GM19324 (cell line): ENCODE data around the gene CDK6.
A peak's percentile ranks its signal among the peaks of the same experiment; 100 is the strongest.
"Not testable (repeated sequence)": the region's sequence is repeated elsewhere in the genome, so short reads cannot be mapped to it uniquely, and the experiment has no call there.

Experiments used
- ATAC-seq: cut with Tn5 transposase; IDR thresholded peaks from one replicate; pipeline ENCODE4 v1.9.1; 2021; ENCODE audit warnings: mild to moderate bottlenecking, moderate library complexity; ENCODE audit not compliant: unreplicated experiment, low FRiP score

CDK6 gene

DNA sequence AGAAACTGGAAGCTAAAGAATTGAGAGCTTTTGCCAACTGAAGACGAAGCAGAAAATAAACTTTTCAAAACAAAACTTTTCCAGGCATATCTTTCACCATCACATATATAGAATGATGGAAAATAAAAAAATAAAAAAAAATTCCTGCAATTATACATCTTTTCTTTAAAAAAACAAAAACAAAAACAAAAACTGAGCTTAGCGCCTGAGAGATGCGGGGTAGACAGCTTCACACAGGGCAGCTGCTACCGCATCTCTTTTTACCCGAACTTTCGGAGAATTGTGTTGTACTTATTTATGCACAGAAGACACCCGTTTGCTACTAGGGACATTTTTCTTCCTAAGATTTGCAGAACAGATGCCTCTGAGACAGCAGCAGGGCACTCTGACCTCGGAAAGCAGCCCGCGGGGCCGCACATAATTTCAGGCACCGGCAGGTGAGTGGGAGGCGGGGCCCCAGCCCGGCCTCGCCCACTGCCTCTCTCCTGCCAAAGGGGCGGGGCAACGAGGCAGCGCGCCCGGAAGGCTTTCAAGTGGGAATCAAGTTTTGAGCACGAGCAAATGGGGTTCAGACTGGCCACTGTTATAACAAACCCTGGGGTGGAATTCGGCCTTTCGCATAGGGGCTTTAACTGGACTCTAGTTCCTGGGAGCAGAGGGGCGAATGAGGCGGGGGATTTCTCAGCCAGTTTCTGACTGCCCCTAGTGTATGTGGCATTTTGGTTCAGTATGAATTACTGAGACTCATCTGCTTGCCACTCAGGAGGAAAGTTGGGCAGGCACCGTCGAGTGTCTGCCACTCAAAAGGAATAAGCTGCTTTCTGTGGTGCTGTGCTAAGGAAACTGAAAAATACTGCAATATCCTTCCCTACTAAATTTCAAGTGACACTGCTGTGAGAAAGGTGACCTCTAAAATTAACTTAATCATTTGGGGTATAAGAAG is 227.7 kb downstream of the CDK6 start:
- ATAC-seq, result no peak

DNA sequence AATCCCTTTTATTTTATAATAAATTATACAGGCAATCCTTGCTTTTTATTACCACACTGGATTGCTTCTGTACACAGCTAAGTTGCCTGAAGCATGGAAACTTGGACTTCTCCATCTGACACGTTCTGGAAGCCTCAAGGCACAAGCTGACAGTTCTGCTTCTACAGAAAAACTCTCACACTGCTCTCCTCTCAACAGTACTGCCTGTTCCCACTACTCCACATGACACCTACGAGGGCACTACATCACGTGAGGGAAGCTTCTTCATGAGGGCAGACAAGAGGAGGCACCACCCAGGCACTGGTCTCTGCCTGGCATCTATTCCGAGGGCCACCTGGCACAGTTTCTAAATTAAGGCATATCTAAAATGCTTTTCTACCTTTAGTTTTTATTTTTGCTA is 229.4 kb downstream of the CDK6 start:
- ATAC-seq, result no peak

DNA sequence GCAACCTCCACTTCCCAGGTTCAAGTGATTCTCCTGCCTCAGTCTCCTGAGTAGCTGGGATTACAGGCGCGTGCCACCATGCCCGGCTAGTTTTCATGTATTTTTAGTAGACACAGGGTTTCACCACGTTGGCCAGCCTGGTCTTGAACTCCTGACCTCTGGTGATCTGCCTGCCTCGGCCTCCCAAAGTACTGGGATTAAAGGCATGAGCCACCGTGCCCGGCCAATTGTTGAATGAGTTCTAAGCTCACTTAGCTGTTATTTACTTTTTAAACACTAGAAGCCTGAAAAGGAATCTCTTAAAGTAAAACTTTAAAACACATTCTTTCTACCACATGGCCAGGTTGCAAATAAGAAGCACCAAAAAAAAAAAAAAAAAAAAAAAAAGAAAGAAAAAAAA is 231.9 kb downstream of the CDK6 start:
- not testable (repeated sequence) for ATAC-seq

DNA sequence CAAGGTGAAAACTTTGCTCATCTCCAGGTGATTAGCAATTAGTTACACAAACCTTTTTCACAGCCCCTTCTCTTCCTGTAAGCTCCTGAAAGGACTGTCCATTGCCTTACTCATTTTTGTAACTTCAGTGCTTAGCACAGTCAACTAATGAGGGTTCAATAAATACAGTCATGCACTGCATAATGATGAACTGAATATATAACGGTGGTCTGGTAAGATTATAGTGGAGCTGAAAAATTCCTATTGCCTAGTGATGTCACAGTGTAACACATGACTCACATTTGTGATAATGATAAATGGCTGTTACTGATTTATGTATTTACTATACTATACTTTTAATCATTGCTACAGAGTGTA is 233.3 kb downstream of the CDK6 start:
- ATAC-seq, result no peak

DNA sequence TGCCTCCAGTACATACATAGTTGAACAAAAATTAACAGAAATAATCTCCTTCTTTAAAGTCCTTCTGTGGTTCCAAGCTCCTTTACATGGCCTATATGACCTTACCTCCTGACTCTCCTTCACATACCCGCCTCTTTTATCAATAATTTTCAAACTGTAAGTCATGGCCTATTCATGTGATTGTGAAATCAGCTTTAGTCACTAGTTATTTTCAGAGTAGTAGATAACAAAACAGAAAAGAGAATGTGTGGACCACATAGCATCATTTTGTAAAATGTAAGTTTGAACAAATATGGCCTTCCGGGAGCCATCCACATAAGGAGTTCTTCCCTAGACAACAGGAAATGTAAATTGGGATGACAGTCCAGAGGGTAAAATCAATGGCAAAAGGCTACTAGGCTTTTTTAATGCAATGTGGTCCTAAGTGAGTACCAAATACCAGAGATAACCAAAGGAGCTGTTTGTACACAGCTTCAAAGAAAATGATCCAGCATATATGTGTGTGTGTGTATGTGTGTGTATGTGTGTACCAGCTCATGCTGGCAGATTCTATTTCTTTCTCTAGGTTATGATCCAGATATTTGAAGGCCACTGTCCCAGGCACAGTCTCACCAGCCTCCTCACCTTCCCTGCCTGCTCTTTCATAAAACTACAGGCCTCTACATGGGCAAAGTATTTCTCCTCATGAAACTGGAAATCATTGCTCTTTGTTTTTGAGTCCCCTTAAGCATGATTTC is 233.9 kb downstream of the CDK6 start:
- ATAC-seq, result no peak

DNA sequence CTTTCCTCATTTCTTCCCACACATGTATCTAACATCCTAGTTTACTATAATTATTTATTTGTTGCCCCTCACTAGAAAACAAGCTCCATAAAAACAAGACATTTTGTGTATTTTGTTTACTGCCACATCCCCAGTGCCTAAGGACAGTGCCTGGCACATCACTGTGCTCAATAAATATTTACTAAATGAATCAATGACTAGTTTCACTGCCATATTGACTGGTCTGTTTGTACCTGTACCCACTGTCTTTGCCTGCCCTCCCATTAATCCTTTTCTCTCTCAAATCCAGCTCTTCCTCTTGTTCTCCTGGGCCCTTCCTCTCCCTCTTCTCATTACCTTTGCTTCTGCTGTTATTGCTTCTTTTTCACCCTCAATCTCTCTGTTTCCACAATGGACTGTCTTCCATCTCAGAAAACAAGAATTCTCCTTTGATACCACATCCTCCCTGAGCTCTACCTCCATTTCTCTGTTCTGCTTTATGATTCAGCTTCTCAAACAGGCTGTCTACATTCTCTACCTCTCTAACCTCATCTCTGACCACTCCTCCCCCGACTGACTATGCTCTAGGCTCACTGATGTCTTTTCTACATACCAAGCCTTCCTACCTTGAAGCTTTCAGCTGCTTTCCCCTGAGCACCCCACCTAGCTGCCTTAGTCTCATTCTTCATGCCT is 237.9 kb downstream of the CDK6 start:
- ATAC-seq, result peak; percentile 52

DNA sequence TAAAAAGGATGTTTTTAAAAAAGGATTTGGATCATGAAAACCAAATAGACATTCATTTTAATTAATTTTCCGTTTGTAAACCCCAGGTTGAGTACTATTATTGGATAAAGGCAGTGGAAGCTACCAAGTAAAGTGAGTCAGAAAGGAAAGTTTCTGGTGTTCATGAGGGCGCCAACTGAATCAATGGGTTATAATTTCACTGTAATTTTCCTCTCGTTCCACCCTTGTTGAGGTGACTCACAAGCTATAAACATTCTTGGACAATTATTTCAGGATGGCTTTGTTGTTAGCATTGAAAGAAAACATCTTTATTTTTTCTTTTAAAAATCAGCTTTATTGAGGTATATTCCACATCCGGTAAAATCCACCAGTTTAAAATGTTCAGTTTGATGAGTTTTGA is 241.1 kb downstream of the CDK6 start:
- no peak for ATAC-seq

DNA sequence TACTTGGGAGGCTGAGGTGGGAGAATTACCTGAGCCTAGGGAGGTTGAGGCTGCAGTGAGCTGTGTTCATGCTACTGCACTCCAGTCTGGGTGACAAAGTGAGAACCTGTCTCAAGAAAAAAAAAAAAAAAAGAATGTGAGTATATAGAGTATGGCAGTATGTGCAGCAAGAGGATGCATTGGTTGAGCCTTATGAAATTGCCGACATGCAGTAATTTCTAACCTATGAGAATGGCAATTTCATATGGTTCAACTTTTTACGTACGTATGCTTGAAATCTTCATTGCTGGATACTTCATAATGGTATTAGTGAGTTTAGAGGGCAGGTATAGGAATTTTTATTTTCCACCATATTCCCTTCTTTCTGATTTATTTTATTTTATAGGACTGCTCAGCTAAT is 241.6 kb downstream of the CDK6 start:
- no peak for ATAC-seq

DNA sequence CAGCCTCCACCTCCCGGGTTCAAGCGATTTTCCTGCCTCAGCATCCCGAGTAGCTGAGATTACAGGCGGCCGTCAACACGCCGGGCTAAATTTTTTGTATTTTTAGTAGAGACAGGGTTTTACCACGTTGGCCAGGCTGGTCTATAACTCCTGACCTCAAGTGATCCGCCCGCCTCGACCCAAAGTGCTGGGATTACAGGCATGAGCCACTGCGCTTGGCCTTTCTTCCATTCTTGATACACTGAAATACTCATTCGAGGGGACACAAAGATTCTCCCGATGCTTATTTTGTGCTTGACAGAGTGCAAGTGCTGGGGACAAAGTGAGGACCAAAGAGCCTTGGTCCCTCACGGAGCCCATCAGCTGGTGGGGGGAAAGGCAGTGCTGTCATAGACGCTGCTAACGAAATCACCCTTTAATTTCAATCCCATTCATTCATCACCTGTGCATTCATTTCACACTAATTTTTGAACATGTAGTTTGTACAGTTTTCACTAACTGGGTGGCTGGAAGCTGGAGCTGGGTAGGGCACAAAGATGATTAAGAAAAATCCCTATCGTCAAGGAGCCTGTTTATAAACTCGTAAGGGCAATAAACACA is 245.6 kb downstream of the CDK6 start:
- no peak for ATAC-seq

DNA sequence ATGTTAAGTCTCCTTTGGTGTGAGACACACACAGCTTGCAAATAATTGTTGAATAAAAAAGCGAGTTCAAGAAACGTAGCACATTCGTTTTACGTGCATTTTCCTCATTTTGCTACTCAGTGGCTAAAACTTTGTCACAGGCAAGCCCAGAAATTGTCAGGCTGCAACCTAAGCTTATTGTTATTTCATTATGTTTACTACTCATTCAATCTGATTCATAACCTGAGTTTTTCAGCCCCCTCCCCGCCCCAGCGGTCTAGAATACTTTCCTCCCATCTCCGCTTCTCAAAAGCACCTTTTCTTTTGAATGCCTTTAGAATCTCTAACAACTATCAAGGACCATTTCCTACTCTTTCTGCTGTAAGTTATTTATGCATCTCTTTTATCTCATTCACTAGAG is 247.3 kb downstream of the CDK6 start:
- ATAC-seq, result no peak

DNA sequence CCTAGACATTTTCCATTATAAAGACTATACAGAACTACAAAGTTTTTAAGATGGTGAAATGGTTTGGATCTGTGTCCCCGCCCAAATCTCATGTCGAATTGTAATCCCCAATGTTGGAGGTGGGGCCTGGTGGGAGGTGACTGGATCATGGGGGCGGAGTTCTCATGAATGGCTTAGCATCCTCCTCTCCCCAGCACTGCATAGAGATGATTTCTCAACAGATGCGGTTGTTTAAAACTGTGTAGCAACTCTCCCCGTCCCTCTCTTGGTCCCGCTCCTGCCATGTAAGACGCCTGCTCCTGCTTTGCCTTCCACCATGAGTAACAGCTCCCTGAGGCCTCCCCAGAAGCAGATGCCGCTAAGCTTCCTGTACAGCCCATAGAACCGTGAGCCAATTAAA is 247.8 kb downstream of the CDK6 start:
- no peak for ATAC-seq

DNA sequence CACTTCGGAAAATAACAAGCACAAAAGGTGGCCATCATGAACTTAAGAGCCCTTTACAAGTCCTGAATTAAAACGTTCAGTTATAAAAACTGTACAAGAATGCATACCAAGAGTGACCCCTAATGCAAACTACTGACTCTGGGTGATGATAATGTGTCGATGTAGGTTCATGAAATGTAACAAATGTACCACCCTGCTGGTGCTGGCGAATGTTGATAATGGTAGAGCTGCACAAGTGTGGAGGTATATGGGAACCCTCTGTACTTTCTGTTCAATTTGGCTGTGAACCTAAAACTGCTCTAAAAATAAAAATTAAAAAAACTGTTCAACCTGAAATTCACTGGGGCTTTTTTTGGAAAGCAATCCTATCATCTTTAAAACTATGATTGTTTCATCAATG is 249.5 kb downstream of the CDK6 start:
- no peak for ATAC-seq

DNA sequence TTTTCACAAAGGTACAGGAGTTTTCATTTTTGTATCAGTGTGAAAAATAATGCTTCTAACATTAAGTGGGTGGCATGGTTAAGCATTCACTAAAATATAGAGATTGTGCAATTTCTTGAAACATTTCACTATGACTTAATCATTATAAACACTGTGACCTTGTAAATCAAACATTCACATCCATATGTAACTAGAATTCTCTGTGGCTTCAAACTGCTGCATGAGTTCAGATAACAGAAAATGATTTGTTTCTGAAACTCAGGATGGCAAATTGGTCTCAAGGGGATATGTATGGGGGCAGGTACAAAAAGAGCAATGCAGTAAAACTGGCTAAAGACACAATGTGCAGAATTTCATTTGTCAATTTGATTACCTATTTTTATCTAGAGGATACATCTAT is 250.0 kb downstream of the CDK6 start:
- ATAC-seq, result no peak

DNA sequence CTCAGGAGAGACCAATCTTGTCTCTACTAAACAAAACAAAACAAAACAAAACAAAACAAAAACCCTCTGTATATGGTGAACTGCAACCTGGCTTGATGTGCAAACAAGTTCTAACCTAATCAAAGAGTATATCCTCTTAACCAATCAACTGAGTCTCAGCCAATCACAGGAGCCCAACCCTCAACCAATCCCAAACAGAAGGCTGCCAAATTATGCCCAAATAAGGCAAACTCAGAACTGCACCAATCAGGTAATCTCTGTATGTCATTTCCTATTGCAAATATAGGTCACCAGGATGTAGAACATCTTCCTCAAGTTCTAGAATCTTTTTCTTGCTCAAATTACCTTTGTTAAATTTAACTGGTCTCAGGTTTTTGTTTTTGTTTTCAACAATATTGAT is 251.4 kb downstream of the CDK6 start:
- no peak for ATAC-seq

DNA sequence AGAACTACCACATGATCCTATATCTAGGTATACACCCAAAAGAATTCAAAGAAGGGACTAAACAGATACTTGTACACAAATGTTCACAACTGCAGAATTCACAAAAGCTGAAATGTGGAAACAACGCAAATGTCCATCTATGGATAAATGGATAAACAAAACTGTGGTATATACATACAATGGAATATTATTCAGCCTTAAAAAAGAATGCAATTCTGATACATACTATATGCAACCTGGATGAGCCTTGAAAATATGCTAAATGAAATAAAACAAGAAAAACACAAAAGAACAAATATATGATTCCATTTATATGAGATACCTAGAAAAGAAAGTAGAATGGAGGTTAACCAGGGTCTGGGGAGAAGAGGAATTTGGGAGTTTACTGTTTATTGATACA is 253.4 kb downstream of the CDK6 start:
- ATAC-seq, result no peak

DNA sequence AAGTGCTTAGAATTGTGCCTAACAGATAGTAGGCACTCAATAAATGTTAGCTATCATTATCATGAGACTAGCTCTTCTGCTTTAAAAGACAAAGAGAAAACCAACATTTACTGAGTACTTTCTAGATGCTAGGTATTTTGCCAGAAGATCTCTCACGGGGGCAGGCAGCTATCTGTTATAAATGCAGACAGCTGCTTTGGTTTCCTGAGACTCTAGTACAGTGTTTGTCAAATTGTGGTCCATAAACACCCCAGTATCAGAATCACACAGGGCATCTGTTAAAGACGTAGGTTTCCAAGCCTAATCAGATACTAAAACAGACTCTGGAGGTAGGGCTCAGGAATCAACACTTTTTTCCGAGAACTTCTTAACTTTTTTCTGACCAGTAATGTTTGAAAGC is 260.1 kb downstream of the CDK6 start:
- no peak for ATAC-seq

DNA sequence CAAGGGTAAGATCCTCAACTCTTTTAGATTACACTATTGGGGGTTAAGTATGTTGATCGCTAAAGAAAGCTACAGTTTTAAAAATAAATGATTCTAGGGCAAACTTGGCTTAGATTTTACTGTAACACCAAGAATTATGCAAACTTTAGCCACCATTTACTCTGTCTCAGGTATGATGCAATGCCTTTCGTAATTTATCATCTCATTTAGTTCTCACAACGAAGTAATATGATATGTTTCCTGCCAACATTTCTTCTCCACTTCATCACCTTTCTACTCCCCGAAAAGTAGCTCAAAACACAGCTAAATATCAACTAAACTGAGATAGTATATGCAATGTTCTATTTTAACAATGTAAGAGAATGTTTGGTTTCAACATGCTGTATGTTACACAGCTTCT is 267.2 kb downstream of the CDK6 start:
- ATAC-seq, result no peak

DNA sequence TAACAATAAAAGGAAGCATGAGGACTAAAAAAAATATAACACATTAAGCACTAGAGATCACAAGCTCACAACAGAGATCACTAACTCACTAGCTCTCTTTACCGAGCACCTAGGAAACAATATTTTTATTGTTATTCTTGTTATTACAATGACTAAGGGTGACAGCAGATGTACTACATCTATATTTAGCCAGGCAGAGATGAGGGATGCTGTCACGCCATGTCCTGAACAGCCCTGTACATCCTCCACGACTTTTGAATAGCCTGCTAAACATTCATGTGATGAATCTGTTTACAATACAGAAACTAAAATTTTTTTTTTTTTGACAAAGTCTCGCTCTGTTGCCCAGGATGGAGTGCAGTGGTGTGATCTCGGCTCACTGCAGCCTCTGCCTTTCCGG is 268.9 kb downstream of the CDK6 start:
- ATAC-seq, result no peak

DNA sequence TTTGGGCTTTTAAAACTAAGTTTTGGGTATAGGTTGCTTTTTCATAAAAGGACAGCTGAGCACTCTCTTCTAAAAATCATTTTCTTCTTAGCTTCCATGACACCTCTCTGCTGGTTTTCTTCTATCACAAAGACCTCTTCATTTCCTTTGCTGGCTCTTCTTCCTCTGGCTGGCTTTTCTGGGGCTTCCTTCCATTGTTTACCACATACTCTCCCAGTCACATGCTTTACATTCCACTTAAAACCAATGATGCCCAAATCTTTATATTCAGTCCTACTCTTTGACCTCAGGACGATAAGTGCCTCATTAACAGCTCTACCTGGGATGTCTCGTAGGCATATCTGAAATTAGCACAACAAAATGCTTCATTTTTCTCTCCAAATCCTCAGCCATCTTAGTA is 273.0 kb downstream of the CDK6 start:
- ATAC-seq, result no peak

DNA sequence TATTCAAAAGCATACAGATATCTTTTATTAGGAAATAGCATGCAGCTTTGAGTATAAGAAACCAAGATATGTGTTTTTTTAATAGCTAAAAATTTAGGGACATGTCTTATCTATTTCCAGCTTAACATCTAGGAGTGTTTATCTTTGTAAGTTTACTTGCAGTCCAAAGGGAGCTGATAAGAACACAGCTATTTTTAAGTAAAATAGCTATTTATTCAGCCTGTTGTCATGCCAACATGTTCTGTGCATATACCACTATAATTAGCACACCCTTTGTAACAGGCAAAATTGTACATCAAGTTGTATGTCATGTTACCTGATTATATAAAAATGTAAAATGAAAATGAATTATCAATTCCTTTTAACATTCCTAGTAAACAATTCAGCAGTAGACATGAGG is 275.8 kb downstream of the CDK6 start:
- no peak for ATAC-seq

DNA sequence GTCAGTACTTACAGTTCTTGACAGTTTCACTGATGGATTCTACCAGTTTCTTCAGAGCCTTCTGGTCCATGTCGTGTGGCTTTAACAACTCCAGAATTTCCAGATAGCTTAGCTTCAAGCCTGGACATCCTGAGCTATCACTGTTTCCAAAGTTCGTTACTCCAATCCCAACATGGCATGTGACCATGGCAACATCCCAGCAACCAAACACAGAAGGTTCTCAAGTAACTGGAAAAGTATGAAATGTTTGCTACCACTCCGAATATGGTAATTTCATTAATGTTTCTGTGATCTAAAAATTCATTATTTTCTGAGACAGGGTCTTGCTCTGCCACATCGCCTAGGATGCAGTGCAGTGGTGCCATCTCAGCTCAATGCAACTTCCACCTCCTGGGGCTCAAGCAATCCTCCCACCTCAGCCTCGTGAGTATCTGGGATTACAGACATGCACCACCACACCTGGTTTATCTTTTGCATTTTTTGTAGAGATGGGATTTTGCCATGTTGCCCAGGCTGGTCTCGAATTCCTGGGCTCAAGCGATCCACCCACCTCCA is 278.5 kb downstream of the CDK6 start:
- no peak for ATAC-seq
